HepG2 (cell line): ENCODE results near the gene U2AF1L4. TPM values are rescaled to one million over a fixed set of nuclear protein-coding genes. Genes with fewer than 3 reads are reported as not detected.
A peak's percentile ranks its signal among the peaks of the same experiment; 100 is the strongest.

Source experiments
- ATAC-seq: fragments of 200-7000 bp; cut with Tn5 transposase; 3 replicates; pipeline ENCODE4 v1.9.1; 2020; ENCODE audit warnings: mild to moderate bottlenecking, moderate library complexity
- BruUV-seq: library from RNA; stranded (reverse); fragments of 400-500 nt; replicated peaks from 2 replicates; lab custom pipeline; 2021; lab: Mats Ljungman, UMichigan
- CTCF ChIA-PET: fragments of 300-600 bp; formaldehyde crosslinking; extraction: SDS; loops from one replicate; lab custom pipeline; 2021; ENCODE audit warnings: low total read pairs, inconsistent platforms, low intra/inter-chr PET ratio; lab: Yijun Ruan, JAX
- POLR2A ChIA-PET: fragments of 350-600 bp; sonication (Branson Sonifier 250); formaldehyde crosslinking; loops from one replicate; lab custom pipeline; 2020; ENCODE audit warnings: antibody characterized with exemption, inconsistent platforms; lab: Yijun Ruan, JAX
- DNase-seq: peaks from one replicate; pipeline ENCODE4 v3.0.0-alpha.2; 2015; ENCODE audit warnings: low spot score
- FAIRE-seq: peaks from 3 replicates; lab custom pipeline; 2011; peaks lifted over from hg19 to GRCh38; lab: Jason Lieb, UNC
- H2AFZ ChIP-seq: one replicate; pipeline ENCODE4 v1.6.1; 2011; ENCODE audit warnings: low read length, inconsistent platforms
- H3K27ac ChIP-seq: fragments of 300-600 bp; 3 replicates; pipeline ENCODE4 v1.8.0; 2011; ENCODE audit warnings: mixed run types, mild to moderate bottlenecking, mixed read lengths, low read length, inconsistent platforms; ENCODE audit not compliant: insufficient read depth; ENCODE audit errors: extremely low read length
- H3K27me3 ChIP-seq, 2 experiments: fragments of 200-600 bp in 1 of 2; 2 replicates in 1 of 2; 3 replicates in 1 of 2; pipeline versions ENCODE4 v1.6.0 to v1.8.0; 2011; ENCODE audit warnings: low read length in 2 of 2, mild to moderate bottlenecking in 2 of 2, moderate library complexity in 2 of 2, inconsistent platforms in 1 of 2; ENCODE audit not compliant: insufficient read depth in 2 of 2, control insufficient read depth in 1 of 2
- H3K36me3 ChIP-seq, 2 experiments: fragments of 200-600 bp in 1 of 2; replicated peaks in 1 of 2; 2 replicates in 1 of 2; 3 replicates in 1 of 2; pipeline versions ENCODE4 v1.5.1 to v1.8.0; 2011; ENCODE audit warnings: low read length in 2 of 2, inconsistent platforms in 1 of 2; ENCODE audit not compliant: insufficient read depth in 2 of 2, control insufficient read depth in 1 of 2
- H3K4me1 ChIP-seq: 2 replicates; pipeline ENCODE4 v1.5.1; 2012; ENCODE audit warnings: low read length, inconsistent platforms; ENCODE audit not compliant: insufficient read depth
- H3K4me2 ChIP-seq: 2 replicates; pipeline ENCODE4 v1.6.0; 2011; ENCODE audit warnings: low read depth, low read length, inconsistent platforms
- H3K4me3 ChIP-seq, 3 experiments: fragments of 200-600 bp in 1 of 3; sonication (generic), shearing (Covaris generic) in 1 of 3; replicated peaks in 1 of 3; 2 replicates each; pipeline ENCODE4 v1.5.1; 2011 to 2016; ENCODE audit warnings: low read length in 3 of 3, inconsistent platforms in 2 of 3, low read depth in 2 of 3, mild to moderate bottlenecking in 2 of 3, control low read depth in 1 of 3, mixed read lengths in 1 of 3; ENCODE audit not compliant: insufficient read depth in 1 of 3
- H3K79me2 ChIP-seq: one replicate; pipeline ENCODE4 v1.6.1; 2011; ENCODE audit warnings: low read length, inconsistent platforms; ENCODE audit not compliant: insufficient read depth
- H3K9ac ChIP-seq: 2 replicates; pipeline ENCODE4 v1.6.0; 2011; ENCODE audit warnings: mild to moderate bottlenecking, low read depth, low read length, inconsistent platforms; ENCODE audit not compliant: insufficient read depth
- H3K9me3 ChIP-seq: 2 replicates; pipeline ENCODE4 v1.5.1; 2012; ENCODE audit warnings: mild to moderate bottlenecking, low read length
- H4K20me1 ChIP-seq: 2 replicates; pipeline ENCODE4 v1.6.0; 2011; ENCODE audit warnings: inconsistent platforms, mild to moderate bottlenecking, low read length, moderate library complexity; ENCODE audit not compliant: insufficient read depth
- CEBPB ChIP-seq: IDR thresholded peaks from 2 replicates; pipeline ENCODE4 v1.6.1; 2011; ENCODE audit warnings: low read depth, low read length, improper control_type of control experiment, borderline replicate concordance
- MTF1 ChIP-seq: sonication (generic); formaldehyde crosslinking; IDR thresholded peaks from 2 replicates; pipeline ENCODE4 v1.5.0; 2020; ENCODE audit warnings: missing genetic modification reagents
- TAF1 ChIP-seq: sonication (generic); formaldehyde crosslinking; IDR thresholded peaks from 2 replicates; pipeline ENCODE4 v1.4.0; 2020; ENCODE audit warnings: missing genetic modification reagents
- WGBS: methylation state at CpG from one replicate; pipeline ENCODE4 v1.1.6; 2017; ENCODE audit warnings: low lambda C conversion rate; 5-methylcytosine and 5-hydroxymethylcytosine counted together
- in situ Hi-C: cut with HindIII; loops from 2 replicates; pipeline ENCODE4 v1.10.0; 2017; ENCODE audit warnings: low pct_unique_long_range_greater_than_20kb; ENCODE audit not compliant: extremely low pct_ligation_motif_present
- intact Hi-C: fragments of 100-400 bp; cut with micrococcal nuclease; formaldehyde crosslinking; loops from one replicate; pipeline ENCODE4 v1.10.0; 2022; ENCODE audit not compliant: unreplicated experiment
- polyA plus RNA-seq, 8 experiments: library from polyadenylated mRNA; depleted of rRNA in 3 of 8; stranded (reverse) in 7 of 8; unstranded in 1 of 8; fragments of >200 nt; fragmentation: Illumina TruSeq in 4 of 8; extraction: Trizol in 4 of 8; gene quantifications; 2 replicates each; pipeline versions ENCODE4 v1.2.1 to v1.2.3, GENCODE V29; 2011 to 2016; ENCODE audit warnings: low read depth in 4 of 8, missing spikeins in 1 of 8, mixed read lengths in 1 of 8; ENCODE audit not compliant: insufficient read depth in 1 of 8
- total RNA-seq, 5 experiments: library from RNA; depleted of rRNA; stranded (reverse); fragments of >200 nt; fragmentation: Illumina TruSeq; extraction: Trizol; gene quantifications; 2 replicates each; pipeline ENCODE4 v1.2.3, GENCODE V29; 2016; ENCODE audit warnings: low read depth in 1 of 5
- TF ChIP-seq, protein P1 (sequence below): sonication (generic); formaldehyde crosslinking; conservative IDR thresholded peaks from 2 replicates; pipeline ENCODE4 v1.4.0; 2020; ENCODE audit warnings: missing genetic modification reagents

The U2AF1L4 gene
- total and polyA plus RNA-seq, 2 of the 13 experiments (the other 11 are each of a cell fraction or from before 2014, with no cell fraction given): 7.9 to 15.4 TPM

DNA sequence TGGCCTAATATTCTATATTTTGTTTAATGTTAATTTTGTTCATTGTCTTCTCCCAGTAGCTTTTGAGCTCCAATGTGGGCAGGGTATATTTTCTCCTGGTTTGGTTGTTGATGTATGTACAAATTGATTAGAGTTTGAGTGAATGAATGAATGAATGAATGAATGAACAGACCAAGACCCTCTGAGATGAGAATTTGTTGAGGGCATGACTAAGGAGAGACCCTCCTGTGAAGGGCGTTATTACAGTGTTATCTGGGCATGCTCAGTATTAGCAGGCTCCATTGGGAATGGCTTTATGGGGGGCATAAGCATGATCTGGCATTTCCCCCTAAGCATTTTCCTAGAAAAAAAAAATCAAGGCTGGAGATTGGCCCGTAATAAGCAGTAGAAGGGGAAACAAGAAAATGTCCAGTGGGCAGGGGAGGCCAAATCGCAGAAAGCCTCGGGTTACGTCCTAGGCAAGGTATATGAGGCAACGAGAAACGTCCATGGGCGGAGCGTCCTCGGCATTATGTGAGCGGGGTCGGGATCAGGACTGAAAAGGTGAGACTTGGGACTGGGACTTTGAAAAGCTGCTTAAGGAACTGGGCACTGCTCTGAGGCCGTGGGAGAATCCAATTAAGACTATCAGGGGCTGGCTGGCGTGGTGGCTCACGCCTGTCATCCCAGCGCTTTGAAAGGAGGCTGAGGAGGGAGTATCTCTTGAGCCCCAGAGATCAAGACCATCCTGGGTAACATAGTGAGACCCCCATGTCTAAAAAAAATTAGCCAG is 29.2 kb upstream of the U2AF1L4 start:
- Histone ChIP-seq H3K79me2 (no peaks in the 10 kb centered on the region), H3K36me3 (no peaks in the 10 kb centered on the region; a peak in 1 of 5 replicates), H3K4me1 (peaks cover 43% of the 10 kb centered on the region), H3K9me3 (no peaks in the 10 kb centered on the region), H3K27me3 (no peaks in the 10 kb centered on the region)
- 0 out of 3 replicates have a peak, but pooled peaks have one; percentile 5 for ATAC-seq
- BruUV-seq: no TSS peak
- POLR2A ChIA-PET: no interaction called here
- in situ Hi-C loops: no loop called here
- TF ChIP-seq, protein P1, sequence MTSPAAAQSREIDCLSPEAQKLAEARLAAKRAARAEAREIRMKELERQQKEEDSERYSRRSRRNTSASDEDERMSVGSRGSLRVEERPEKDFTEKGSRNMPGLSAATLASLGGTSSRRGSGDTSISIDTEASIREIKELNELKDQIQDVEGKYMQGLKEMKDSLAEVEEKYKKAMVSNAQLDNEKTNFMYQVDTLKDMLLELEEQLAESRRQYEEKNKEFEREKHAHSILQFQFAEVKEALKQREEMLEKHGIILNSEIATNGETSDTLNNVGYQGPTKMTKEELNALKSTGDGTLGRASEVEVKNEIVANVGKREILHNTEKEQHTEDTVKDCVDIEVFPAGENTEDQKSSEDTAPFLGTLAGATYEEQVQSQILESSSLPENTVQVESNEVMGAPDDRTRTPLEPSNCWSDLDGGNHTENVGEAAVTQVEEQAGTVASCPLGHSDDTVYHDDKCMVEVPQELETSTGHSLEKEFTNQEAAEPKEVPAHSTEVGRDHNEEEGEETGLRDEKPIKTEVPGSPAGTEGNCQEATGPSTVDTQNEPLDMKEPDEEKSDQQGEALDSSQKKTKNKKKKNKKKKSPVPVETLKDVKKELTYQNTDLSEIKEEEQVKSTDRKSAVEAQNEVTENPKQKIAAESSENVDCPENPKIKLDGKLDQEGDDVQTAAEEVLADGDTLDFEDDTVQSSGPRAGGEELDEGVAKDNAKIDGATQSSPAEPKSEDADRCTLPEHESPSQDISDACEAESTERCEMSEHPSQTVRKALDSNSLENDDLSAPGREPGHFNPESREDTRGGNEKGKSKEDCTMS (CRISPR knock-in tag): no peak
- TF ChIP-seq CEBPB: peak; percentile 54; the same call in 1 of the 2 replicates
- 0 out of 2 replicates have a peak, but pooled peaks have one; percentile 5 for TF ChIP-seq TAF1
- TF ChIP-seq MTF1 (CRISPR knock-in tag): no peak
- TF ChIP-seq, all 625 proteins: peak for 2
- no peak for FAIRE-seq
- 25% methylated on average over 16 of the region's 16 CpGs for WGBS
- Histone ChIP-seq H2AFZ (no peak overlapping the region), H3K4me2 (peak overlapping the region; percentile 89), H3K9ac (peak overlapping the region; percentile 14; the same call in 1 of the 2 replicates), H3K4me3 (peak overlapping the region; percentile 33 to 75 (median 62)), H4K20me1 (no peaks in the 10 kb centered on the region), H3K27ac (no peak overlapping the region)
- no peak for DNase-seq
- intact Hi-C loops: loop anchor here (5.0 kb wide), 1 partner anchor 38 kb away; the partner anchor contains the start of gene PRODH2
- CTCF ChIA-PET: no interaction called here
